ENCODE results near the gene AGBL2.

DNA sequence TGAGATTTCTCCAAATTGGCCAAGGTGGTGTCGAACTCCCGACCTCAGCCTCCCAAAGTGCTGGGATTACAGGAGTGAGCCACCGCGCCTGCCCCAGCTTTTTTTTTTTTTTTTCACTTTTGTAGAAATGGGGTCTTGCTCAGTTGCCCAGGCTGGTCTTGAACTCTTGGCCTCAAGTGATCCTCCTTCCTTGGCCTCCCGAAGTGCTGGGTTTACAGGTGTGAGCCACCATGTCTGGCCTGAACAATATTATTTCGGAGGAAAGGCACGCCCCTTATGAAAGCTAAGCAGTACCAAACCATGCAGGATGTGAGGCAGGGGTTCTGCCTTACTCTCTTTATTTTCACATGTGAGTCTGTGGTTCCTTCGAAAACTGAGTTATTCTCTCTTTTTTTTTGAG is 88.9 kb downstream of the AGBL2 start:
- TF ChIP-seq, protein P1, sequence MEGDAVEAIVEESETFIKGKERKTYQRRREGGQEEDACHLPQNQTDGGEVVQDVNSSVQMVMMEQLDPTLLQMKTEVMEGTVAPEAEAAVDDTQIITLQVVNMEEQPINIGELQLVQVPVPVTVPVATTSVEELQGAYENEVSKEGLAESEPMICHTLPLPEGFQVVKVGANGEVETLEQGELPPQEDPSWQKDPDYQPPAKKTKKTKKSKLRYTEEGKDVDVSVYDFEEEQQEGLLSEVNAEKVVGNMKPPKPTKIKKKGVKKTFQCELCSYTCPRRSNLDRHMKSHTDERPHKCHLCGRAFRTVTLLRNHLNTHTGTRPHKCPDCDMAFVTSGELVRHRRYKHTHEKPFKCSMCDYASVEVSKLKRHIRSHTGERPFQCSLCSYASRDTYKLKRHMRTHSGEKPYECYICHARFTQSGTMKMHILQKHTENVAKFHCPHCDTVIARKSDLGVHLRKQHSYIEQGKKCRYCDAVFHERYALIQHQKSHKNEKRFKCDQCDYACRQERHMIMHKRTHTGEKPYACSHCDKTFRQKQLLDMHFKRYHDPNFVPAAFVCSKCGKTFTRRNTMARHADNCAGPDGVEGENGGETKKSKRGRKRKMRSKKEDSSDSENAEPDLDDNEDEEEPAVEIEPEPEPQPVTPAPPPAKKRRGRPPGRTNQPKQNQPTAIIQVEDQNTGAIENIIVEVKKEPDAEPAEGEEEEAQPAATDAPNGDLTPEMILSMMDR (conservative IDR thresholded peaks at IDR 0.05; ENCODE audit: low read length) = no peak
- TF ChIP-seq EZH2phosphoT487 (IDR thresholded peaks at IDR 0.05; ENCODE audit: borderline replicate concordance, low read depth, low read length) = no peak
